ENCODE measurements around the gene KLHDC8A. TPM values are rescaled to one million over a fixed set of nuclear protein-coding genes. Genes with fewer than 3 reads are reported as not detected.

Gene KLHDC8A
- total and polyA plus RNA-seq, 8 donors: 0.32 to 1.3 (median 1.1) TPM; not detected in 1

DNA sequence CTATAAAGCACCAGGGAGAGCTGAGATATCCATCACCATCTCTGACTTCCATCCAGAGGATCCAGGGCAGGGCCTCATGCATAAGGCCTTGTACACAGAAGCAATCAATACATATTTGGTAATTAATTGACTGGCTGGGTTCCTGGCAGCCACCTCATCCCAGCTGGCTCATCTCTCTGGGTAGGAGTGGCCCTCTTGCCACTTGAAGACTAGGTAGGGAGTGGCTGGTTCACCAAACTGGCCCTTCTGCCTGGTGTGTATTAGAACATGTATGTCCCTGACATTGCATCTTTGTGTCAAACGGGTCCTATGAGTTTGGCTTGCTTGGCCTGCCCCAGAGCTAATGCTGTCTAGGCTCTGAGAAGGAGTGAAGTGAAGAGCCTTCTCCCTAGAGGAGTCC, 47.0 kb downstream of the KLHDC8A start:
- ATAC-seq (no peak), DNase-seq (no peak)
- intact Hi-C loops (cut with DNase I): no loop called here
- TF ChIP-seq, protein P1, sequence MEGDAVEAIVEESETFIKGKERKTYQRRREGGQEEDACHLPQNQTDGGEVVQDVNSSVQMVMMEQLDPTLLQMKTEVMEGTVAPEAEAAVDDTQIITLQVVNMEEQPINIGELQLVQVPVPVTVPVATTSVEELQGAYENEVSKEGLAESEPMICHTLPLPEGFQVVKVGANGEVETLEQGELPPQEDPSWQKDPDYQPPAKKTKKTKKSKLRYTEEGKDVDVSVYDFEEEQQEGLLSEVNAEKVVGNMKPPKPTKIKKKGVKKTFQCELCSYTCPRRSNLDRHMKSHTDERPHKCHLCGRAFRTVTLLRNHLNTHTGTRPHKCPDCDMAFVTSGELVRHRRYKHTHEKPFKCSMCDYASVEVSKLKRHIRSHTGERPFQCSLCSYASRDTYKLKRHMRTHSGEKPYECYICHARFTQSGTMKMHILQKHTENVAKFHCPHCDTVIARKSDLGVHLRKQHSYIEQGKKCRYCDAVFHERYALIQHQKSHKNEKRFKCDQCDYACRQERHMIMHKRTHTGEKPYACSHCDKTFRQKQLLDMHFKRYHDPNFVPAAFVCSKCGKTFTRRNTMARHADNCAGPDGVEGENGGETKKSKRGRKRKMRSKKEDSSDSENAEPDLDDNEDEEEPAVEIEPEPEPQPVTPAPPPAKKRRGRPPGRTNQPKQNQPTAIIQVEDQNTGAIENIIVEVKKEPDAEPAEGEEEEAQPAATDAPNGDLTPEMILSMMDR (IDR thresholded peaks at IDR 0.05): no peak
- Histone ChIP-seq H3K27ac (no peak overlapping the region), H3K27me3 (no peaks in the 10 kb centered on the region), H3K4me1 (peaks cover 20 to 44% of the 10 kb centered on the region in 2 donors), H3K36me3 (peaks cover 0 to 70% of the 10 kb centered on the region in 2 donors), H3K9me3 (no peaks in the 10 kb centered on the region), H3K4me3 (no peak overlapping the region)

DNA sequence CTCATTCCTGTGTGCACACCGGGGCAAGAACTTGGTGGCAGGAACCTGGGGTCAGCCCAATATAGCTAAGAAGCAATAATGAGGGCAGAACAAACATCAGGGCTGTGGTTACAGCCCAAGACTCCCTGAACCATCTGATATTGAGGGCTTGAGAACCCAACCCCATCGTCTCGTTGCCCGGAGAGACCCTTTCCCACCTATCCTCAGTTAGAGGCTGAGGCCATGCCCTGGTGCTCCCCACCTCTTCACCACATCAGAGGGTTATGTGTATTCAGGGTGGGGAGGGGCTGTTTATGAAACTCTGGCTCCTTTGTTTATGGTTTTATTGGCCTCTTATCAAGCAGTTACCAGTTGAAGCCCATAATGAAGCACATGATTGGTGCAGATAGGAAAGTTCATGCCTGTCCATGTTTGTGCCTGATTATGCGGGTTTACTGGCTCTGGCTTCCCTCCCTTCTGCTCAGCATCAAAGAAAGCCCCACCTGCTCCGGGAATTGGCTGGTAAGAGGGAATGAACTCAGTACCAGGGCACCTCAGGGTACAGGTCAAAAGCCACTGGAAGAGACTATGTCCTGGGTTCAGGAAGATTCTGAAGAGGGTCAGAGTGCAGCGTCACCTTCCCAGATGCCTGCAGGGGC, 49.7 kb downstream of the KLHDC8A start:
- Histone ChIP-seq H3K27ac (no peak overlapping the region), H3K4me3 (no peak overlapping the region), H3K36me3 (peaks cover 0 to 97% of the 10 kb centered on the region in 2 donors), H3K9me3 (no peaks in the 10 kb centered on the region), H3K27me3 (no peaks in the 10 kb centered on the region), H3K4me1 (peaks cover 5 to 17% of the 10 kb centered on the region in 2 donors)
- no peak for ATAC-seq
- TF ChIP-seq, protein P1 (IDR thresholded peaks at IDR 0.05): no peak
- intact Hi-C loops (cut with DNase I): no loop called here
- DNase-seq: no peak

DNA sequence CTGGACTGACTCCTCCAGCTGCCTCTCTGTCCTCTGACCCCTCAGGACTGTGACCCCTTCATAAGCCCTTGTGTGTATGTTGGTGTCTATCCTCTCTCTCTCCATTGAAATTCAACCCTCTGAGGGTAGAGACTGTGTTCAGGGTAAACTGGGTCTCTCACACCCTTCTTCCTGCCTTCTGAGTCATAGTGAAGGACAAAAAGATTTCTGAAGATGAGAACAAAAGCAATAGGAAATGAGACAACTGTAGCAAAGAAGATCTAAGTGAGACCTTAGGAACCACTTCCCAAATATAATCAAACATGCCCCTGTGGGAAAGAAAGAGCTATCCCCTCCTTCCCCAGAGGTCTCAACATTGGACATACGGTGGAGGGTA, 52.0 kb downstream of the KLHDC8A start:
- H3K4me1 ChIP-seq: peaks cover 7 to 9% of the 10 kb centered on the region in 2 donors
- H3K4me3 ChIP-seq: no peak overlapping the region
- H3K27ac ChIP-seq: peak overlapping the region in 1 of 2 donors; percentile 45
- no peak for ATAC-seq
- H3K27me3 ChIP-seq: no peaks in the 10 kb centered on the region
- H3K36me3 ChIP-seq: peaks cover 0 to 81% of the 10 kb centered on the region in 2 donors
- DNase-seq: no peak
- no peaks in the 10 kb centered on the region for H3K9me3 ChIP-seq
- TF ChIP-seq, protein P1 (IDR thresholded peaks at IDR 0.05): no peak
- intact Hi-C loops (cut with DNase I): no loop called here

DNA sequence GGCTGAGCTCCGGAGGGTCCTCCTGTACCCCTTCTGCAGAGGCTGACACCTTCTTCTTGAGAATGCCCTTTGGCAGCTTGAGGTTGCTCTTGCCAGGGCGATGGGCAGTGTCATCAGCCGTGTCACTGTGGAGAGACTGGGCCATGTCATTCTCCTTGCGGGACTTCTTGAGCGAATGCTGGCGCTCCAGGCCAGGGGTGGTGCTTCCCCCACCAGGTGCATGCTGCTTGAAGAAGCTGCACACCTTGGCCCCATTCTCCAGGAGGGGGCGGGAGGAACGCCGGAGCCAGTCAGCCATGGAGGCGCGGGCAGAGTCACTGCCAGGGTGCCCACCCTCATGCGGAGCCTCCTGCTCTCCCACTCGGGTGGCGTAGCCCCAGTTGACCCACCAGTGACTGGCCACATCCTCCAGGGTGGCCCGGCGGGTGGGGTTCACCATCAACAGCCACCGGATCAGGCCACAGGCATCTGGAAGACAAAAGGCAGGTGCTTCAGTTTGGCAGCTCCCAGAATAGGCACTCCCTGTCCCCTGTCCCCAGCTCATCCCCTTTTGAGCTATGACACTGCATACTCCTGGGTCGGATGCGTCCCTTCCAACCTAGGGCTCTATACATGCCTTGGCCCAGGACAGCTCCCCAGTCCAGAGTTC, 52.6 kb downstream of the KLHDC8A start:
- Histone ChIP-seq H3K27ac (no peak overlapping the region), H3K4me3 (no peak overlapping the region), H3K27me3 (no peaks in the 10 kb centered on the region), H3K36me3 (peaks cover 0 to 76% of the 10 kb centered on the region in 2 donors), H3K9me3 (no peaks in the 10 kb centered on the region), H3K4me1 (peaks cover 6 to 9% of the 10 kb centered on the region in 2 donors)
- intact Hi-C loops (cut with DNase I): no loop called here
- TF ChIP-seq, protein P1 (IDR thresholded peaks at IDR 0.05): no peak
- DNase-seq (no peak), ATAC-seq (no peak)

DNA sequence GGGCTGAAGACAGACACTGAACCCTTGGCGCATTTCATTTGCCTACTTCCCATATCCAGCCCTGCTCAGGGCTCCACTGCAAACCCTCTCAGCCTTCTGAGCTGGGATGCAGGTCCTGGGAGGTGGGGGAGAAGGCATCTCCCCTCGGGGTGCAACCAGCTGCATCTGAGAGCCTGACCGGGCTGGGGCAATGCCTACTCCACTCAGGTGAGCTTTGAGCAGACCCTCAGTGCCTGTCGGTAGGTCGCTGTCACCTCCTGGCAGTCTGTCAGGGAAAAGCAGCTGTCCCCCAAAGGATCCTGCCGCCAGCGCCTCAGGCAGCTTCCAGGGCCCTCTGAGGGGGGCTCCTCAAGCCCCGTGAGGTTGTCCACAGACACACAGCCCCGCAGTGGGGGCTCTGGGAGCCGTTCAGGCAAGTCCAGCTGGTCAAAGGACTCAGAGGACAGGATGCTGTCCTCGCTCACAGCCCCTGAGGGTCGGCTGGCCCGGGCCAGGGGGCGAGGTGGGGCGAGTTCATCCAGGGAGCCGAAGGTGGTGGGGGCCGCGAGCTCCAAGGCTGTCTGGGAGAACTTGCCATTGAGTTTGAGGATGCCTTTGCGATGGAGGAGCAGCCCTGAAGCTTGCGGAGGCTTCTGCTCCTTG, 53.4 kb downstream of the KLHDC8A start:
- DNase-seq (no peak), ATAC-seq (no peak)
- no peak overlapping the region for H3K27ac ChIP-seq
- H3K27me3 ChIP-seq: no peaks in the 10 kb centered on the region
- TF ChIP-seq, protein P1 (IDR thresholded peaks at IDR 0.05): no peak
- no peak overlapping the region for H3K4me3 ChIP-seq
- no peaks in the 10 kb centered on the region for H3K9me3 ChIP-seq
- H3K4me1 ChIP-seq: peaks cover 6 to 14% of the 10 kb centered on the region in 2 donors
- H3K36me3 ChIP-seq: peaks cover 0 to 68% of the 10 kb centered on the region in 2 donors
- intact Hi-C loops (cut with DNase I): no loop called here

Data from left lung (tissue), 10 donors.